Coronary artery (tissue), 2 donors: ENCODE measurements around the gene PDK1.
"Not testable (repeated sequence)": the region's sequence is repeated elsewhere in the genome, so short reads cannot be mapped to it uniquely, and the experiment has no call there.

Experiments
- DNase-seq: peaks from one replicate; pipeline ENCODE4 v3.0.0-alpha.2; 2017; ENCODE audit warnings: low spot score
- H3K27ac ChIP-seq, 2 donors: fragments of 200-600 bp; sonication (generic); one replicate each; pipeline ENCODE4 v1.5.1; 2016 to 2019
- H3K4me3 ChIP-seq: fragments of 200-600 bp; sonication (generic); 2 replicates; pipeline ENCODE4 v1.5.1; 2016; ENCODE audit warnings: mild to moderate bottlenecking, moderate library complexity
- TF ChIP-seq, protein P1 (sequence below): fragments of 200-600 bp; sonication (generic); IDR thresholded peaks from one replicate; pipeline ENCODE4 v1.5.1; 2019; ENCODE audit warnings: antibody characterized with exemption

PDK1 gene

DNA sequence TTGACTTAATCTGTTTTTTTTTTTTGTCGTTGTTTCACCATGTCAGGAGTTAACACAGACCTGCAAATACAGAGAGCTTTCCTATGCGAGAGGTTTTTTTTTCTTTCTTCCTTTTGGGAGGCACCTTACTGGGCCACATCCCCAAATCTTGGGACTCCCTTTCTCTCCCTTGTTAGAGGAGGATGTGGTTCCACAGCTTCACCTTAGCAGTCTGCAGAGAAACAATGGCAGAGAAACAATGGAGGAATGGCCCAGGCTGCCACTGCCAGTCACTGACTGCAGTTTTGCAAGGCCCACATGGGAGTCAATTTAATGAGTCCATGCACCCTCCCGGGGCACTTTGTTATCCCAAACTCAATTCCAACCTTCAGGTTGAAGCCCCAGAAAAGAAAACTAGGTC lies 20.8 kb upstream of the PDK1 start:
- H3K4me3 ChIP-seq, result no peak overlapping the region
- TF ChIP-seq, protein P1, sequence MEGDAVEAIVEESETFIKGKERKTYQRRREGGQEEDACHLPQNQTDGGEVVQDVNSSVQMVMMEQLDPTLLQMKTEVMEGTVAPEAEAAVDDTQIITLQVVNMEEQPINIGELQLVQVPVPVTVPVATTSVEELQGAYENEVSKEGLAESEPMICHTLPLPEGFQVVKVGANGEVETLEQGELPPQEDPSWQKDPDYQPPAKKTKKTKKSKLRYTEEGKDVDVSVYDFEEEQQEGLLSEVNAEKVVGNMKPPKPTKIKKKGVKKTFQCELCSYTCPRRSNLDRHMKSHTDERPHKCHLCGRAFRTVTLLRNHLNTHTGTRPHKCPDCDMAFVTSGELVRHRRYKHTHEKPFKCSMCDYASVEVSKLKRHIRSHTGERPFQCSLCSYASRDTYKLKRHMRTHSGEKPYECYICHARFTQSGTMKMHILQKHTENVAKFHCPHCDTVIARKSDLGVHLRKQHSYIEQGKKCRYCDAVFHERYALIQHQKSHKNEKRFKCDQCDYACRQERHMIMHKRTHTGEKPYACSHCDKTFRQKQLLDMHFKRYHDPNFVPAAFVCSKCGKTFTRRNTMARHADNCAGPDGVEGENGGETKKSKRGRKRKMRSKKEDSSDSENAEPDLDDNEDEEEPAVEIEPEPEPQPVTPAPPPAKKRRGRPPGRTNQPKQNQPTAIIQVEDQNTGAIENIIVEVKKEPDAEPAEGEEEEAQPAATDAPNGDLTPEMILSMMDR, result no peak
- DNase-seq, result no peak

GRCh38 chr2:172537851-172538250 lies 18.0 kb upstream of the PDK1 start:
- H3K4me3 ChIP-seq, H3K27ac ChIP-seq, DNase-seq: not testable (repeated sequence)

More for the DNA sequence above, 20.8 kb upstream of the PDK1 start:
- no peak overlapping the region for H3K27ac ChIP-seq

DNA sequence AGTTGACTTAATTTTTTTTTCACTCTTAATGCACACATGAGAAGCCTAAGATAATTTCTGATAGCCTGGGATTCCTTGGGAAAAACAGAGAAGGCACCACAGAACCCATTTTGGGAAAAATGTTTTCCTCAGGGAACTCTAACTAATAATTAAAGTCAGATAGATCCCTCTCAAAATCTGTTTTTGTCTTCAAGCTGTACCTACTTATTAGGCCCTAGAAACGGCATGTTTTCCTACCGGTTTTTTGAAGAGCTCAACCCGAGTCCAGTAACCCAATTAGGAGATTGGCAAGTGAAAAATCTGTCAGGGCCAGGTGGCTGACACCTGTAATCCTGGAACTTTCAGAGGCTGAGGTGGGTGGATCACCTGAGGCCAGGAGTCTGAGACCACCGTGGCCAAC lies 16.1 kb upstream of the PDK1 start:
- DNase-seq, result no peak
- TF ChIP-seq, protein P1, result no peak
- Histone ChIP-seq H3K27ac (no peak overlapping the region), H3K4me3 (no peak overlapping the region)

DNA sequence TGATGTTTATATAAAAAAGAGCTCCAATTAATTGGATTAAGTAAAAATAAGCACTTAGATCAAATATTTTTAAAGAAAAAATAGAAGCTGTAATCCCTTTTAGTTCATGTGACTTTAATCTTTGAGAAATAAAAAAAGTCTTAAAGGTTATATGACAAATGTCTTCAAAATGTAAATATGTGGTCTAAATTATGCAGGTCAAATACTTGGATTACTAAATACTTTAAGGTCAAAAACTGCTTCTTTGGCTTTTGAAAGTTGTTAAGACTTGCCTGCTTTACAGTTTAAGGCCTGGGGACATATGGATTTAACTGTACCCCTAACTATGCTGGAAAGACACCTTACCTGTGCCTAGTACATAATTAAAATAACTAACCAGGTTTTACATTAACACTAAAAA lies 15.5 kb upstream of the PDK1 start:
- no peak overlapping the region for H3K27ac ChIP-seq
- DNase-seq, result no peak
- no peak overlapping the region for H3K4me3 ChIP-seq
- TF ChIP-seq, protein P1, result no peak

- DNase-seq, result no peak
- Histone ChIP-seq H3K27ac (no peak overlapping the region), H3K4me3 (no peak overlapping the region)
- TF ChIP-seq, protein P1, result no peak
These were observed 10.3 kb upstream of the PDK1 start for GRCh38 chr2:172545408-172546075.

DNA sequence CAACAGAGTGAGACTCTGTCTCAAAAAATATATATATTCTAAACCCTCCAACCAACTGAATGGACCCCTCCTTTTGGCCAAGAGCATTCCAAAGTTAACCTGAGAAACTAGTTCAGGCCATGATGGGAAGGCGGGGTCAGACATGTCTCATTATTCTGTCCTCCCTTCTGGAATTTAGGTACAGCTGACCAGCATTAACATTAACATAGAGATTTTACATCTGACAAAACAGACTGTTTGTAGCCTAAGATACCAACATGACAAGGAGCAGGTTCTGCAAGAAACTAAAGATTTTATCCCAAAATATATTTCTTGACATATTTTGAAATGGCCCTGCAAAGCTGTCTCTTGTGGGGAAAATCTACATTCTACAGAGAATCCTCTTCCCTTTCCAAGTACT lies 6.8 kb upstream of the PDK1 start:
- H3K27ac ChIP-seq, result no peak overlapping the region
- H3K4me3 ChIP-seq, result no peak overlapping the region
- DNase-seq, result no peak
- TF ChIP-seq, protein P1, result no peak

DNA sequence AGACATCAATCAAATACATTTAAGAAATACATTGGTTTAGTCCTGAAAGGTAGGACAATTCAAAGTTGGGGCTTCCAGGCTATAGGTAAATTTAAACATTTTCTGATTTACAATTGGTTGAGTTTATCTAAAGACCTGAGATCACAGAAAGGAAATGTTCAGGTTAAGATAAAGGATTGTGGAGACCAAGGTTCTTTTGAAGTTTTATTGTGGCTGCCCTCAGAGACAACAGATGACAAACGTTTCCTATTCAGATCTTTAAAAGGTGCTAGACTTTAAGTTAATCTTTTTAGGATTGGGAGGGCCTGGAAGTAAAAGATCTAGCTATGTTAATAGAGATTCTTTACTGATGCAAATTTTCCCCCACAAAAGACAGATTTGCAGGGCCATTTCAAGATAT lies 6.1 kb upstream of the PDK1 start:
- H3K27ac ChIP-seq, H3K4me3 ChIP-seq, DNase-seq: not testable (repeated sequence)

DNA sequence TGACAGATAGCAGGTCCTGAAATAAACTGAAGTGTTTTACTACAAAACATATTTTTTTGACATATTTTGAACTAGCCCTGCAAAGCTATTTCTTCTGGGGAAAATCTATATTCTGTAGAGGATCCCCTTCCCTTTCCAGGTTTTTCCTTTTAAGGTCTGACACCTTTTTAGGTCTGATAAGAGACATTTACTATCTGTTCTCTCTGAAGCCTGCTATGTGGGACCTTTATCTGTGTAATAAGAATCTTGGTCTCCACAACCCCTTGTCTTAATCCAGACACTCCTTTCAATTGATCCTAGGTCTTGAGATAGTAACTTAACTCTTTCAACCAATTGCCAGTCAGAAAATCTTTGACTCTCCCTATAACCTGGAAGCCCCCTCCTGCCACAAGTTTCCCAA lies 5.5 kb upstream of the PDK1 start:
- DNase-seq, result no peak
- no peak overlapping the region for H3K27ac ChIP-seq
- TF ChIP-seq, protein P1, result no peak
- H3K4me3 ChIP-seq, result no peak overlapping the region
